Fibroblast of villous mesenchyme (primary cell): ENCODE results near the gene CERS5. TPM values are rescaled to one million over a fixed set of nuclear protein-coding genes. Genes with fewer than 3 reads are reported as not detected.
A peak's percentile ranks its signal among the peaks of the same experiment; 100 is the strongest.

Experiments used
- DNase-seq: peaks from one replicate; pipeline ENCODE4 v3.0.0-alpha.2; 2010; ENCODE audit warnings: low read depth
- H3K4me3 ChIP-seq: 2 replicates; pipeline ENCODE4 v1.5.1; 2011; ENCODE audit warnings: low read depth, mild to moderate bottlenecking, low read length
- CTCF ChIP-seq: IDR thresholded peaks from 2 replicates; pipeline ENCODE4 v1.5.1; 2012; ENCODE audit warnings: low read depth, mild to moderate bottlenecking, low read length; ENCODE audit not compliant: insufficient read depth
- total RNA-seq: library from RNA; depleted of rRNA; stranded (reverse); fragments of >200 nt; gene quantifications from 2 replicates; pipeline ENCODE4 v1.2.3, GENCODE V29; 2012

CERS5 gene
- total RNA-seq, 1 donor: 40.2 TPM

- no peak for DNase-seq
- H3K4me3 ChIP-seq: no peak overlapping the region
- TF ChIP-seq CTCF: no peak
Observed at GRCh38 chr12:50100561-50100960, 66.6 kb downstream of the CERS5 start.

- no peak overlapping the region for H3K4me3 ChIP-seq
- DNase-seq: no peak
- TF ChIP-seq CTCF: no peak
Observed at GRCh38 chr12:50099302-50100008, 67.7 kb downstream of the CERS5 start.

- H3K4me3 ChIP-seq: no peak overlapping the region
- no peak for DNase-seq
- TF ChIP-seq CTCF: no peak
Observed at GRCh38 chr12:50097952-50098351, 69.2 kb downstream of the CERS5 start.

GRCh38 chr12:50090391-50090790 is 76.8 kb downstream of the CERS5 start:
- no peak for DNase-seq
- no peak for TF ChIP-seq CTCF
- H3K4me3 ChIP-seq: no peak overlapping the region

- TF ChIP-seq CTCF: no peak
- no peak for DNase-seq
- no peak overlapping the region for H3K4me3 ChIP-seq
Observed at GRCh38 chr12:50089730-50090129, 77.4 kb downstream of the CERS5 start.

- peak; percentile 47 for DNase-seq
- peak; percentile 85 for TF ChIP-seq CTCF
- no peak overlapping the region for H3K4me3 ChIP-seq
Observed at GRCh38 chr12:50088577-50089335, 78.4 kb downstream of the CERS5 start.
